ENCODE results near the gene TRPV2.

TRPV2 gene

DNA sequence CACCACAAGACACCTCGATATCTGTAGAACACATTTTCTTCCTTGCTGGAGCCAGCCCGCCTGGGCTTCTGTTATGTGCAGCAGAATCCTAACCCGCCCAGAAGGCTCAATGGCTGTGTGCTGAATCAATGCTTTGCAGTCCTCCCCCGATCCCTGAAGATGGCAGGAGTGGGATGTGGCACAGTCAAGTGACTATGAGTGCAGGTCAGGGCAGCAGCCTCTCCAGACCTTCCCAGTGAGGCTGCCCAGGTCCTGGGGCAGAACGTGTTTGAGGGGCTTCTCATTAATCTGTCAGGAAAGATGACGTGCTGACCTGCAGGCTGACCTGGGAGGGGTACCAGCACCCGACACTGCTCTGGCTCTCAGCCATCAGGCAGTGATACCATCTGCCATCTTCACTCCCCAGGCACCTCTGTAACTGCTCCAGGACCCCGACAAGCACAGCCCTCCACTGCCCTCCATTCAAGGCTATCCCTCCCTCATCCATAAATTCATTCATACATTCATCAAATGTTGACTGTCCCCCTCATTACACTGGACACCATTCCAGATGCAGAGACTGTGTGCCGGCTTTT is 41.5 kb downstream of the TRPV2 start:
- TF ChIP-seq FOXK2 (IDR thresholded peaks at IDR 0.05) (no peak), NFRKB (IDR thresholded peaks at IDR 0.05) (no peak), ELF4 (IDR thresholded peaks at IDR 0.05) (no peak), LEF1 (IDR thresholded peaks at IDR 0.05; ENCODE audit: borderline replicate concordance) (no peak), L3MBTL2 (conservative IDR thresholded peaks at IDR 0.05) (no peak), FOXM1 (IDR thresholded peaks at IDR 0.05; ENCODE audit: borderline replicate concordance) (no peak), SUZ12 (IDR thresholded peaks at IDR 0.05) (no peak), HDGF (IDR thresholded peaks at IDR 0.05; ENCODE audit: borderline replicate concordance) (no peak), CTBP1 (IDR thresholded peaks at IDR 0.05; ENCODE audit: borderline replicate concordance) (no peak), BHLHE40 (IDR thresholded peaks at IDR 0.05; ENCODE audit: borderline replicate concordance) (no peak), ZNF384 (IDR thresholded peaks at IDR 0.05) (no peak), FOXA1 (IDR thresholded peaks at IDR 0.05) (no peak), TARDBP (IDR thresholded peaks at IDR 0.05) (no peak), SP1 (IDR thresholded peaks at IDR 0.05) (no peak), ARNT (IDR thresholded peaks at IDR 0.05) (no peak)
- TF ChIP-seq, protein P1, sequence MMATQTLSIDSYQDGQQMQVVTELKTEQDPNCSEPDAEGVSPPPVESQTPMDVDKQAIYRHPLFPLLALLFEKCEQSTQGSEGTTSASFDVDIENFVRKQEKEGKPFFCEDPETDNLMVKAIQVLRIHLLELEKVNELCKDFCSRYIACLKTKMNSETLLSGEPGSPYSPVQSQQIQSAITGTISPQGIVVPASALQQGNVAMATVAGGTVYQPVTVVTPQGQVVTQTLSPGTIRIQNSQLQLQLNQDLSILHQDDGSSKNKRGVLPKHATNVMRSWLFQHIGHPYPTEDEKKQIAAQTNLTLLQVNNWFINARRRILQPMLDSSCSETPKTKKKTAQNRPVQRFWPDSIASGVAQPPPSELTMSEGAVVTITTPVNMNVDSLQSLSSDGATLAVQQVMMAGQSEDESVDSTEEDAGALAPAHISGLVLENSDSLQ (IDR thresholded peaks at IDR 0.05) = no peak
- DNase-seq (ENCODE audit: extremely low spot score) = no peak
- POLR2A ChIA-PET = interaction anchor here (10.5 kb wide), 1 partner anchor 16 kb away, joined by 107 read pairs; no protein-coding TSS in a partner anchor
- CTCF ChIA-PET = no interaction called here

DNA sequence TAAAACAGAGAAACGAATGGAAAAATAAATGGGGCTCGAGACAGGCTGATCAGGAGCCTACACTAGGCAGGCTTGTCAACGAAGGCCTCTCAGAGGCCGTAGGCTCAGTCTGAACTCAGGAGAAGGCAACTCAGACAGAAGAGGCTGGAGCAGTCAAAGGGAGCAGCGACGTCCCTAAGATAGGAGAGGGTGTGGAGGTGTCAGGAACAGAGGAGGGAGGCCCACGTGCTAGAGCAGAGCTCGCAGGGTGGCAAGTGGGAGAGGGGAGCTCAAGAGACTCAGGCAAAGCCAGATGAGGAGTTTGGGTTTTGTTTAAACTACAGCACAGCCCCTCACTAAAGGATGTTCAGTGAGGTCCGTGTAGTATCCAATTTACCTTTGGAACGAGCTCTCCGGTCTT is 43.9 kb downstream of the TRPV2 start:
- ChIA-PET POLR2A (no interaction called here), CTCF (interaction anchor here (1.0 to 1.2 kb wide), 2 partner anchors 17 to 62 kb away, joined by 3 read pairs; no protein-coding TSS in a partner anchor)
- TF ChIP-seq FOXK2 (IDR thresholded peaks at IDR 0.05) (no peak), TARDBP (IDR thresholded peaks at IDR 0.05) (no peak), L3MBTL2 (conservative IDR thresholded peaks at IDR 0.05) (no peak), BHLHE40 (IDR thresholded peaks at IDR 0.05; ENCODE audit: borderline replicate concordance) (no peak), NFRKB (IDR thresholded peaks at IDR 0.05) (no peak), ZNF384 (IDR thresholded peaks at IDR 0.05) (no peak), FOXA1 (IDR thresholded peaks at IDR 0.05) (no peak), ARNT (IDR thresholded peaks at IDR 0.05) (no peak), CTBP1 (IDR thresholded peaks at IDR 0.05; ENCODE audit: borderline replicate concordance) (no peak), LEF1 (IDR thresholded peaks at IDR 0.05; ENCODE audit: borderline replicate concordance) (no peak), SP1 (IDR thresholded peaks at IDR 0.05) (no peak), ELF4 (IDR thresholded peaks at IDR 0.05) (no peak), SUZ12 (IDR thresholded peaks at IDR 0.05) (no peak), FOXM1 (IDR thresholded peaks at IDR 0.05; ENCODE audit: borderline replicate concordance) (no peak), HDGF (IDR thresholded peaks at IDR 0.05; ENCODE audit: borderline replicate concordance) (no peak)
- TF ChIP-seq, protein P1 (IDR thresholded peaks at IDR 0.05) = no peak
- no peak for DNase-seq (ENCODE audit: extremely low spot score)

DNA sequence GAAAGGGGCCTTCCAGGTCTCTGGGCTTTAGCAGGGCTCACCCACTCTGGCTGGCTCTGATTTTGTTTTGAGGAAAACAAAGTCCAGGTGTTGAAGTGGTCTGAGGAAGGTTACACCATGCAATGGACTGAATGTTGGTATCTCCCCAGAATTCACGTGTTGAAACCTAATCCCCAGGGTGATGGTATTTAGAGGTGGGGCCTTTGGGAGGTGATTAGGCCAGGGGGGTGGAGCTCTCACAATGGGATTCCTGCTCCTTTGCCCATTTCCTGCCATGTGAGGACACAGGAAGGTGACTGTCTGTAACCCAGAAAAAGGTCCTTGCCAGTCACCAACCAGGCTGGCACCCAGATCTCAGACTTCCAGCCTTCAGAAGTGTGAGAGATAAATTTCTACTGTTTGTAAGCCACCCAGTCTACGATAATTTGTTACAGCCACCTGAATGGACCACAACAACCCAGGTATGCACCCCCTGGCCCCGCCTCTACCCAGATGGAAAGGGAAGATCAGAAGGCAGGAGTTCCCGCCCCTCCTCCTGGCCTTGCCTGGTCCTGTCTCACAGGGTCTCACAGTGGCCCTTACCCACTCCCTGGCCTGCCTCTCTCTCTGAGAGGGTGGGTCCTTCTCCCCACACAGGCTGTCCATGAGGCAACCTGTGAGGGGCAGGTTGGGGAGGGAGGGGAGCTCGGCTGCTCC is 44.6 kb downstream of the TRPV2 start:
- POLR2A ChIA-PET = interaction anchor here (2.3 kb wide), 1 partner anchor 21 kb away, joined by 10 read pairs; no protein-coding TSS in a partner anchor
- no peak for DNase-seq (ENCODE audit: extremely low spot score)
- CTCF ChIA-PET = interaction anchor here (1.0 to 1.2 kb wide), 2 partner anchors 16 to 62 kb away, joined by 3 read pairs; no protein-coding TSS in a partner anchor
- no peak for TF ChIP-seq TARDBP (IDR thresholded peaks at IDR 0.05)
- TF ChIP-seq HDGF (IDR thresholded peaks at IDR 0.05; ENCODE audit: borderline replicate concordance) = no peak
- no peak for TF ChIP-seq FOXK2 (IDR thresholded peaks at IDR 0.05)
- no peak for TF ChIP-seq ZNF384 (IDR thresholded peaks at IDR 0.05)
- TF ChIP-seq L3MBTL2 (conservative IDR thresholded peaks at IDR 0.05) = no peak
- no peak for TF ChIP-seq SUZ12 (IDR thresholded peaks at IDR 0.05)
- TF ChIP-seq, protein P1 (IDR thresholded peaks at IDR 0.05) = no peak
- TF ChIP-seq NFRKB (IDR thresholded peaks at IDR 0.05) = no peak
- TF ChIP-seq FOXA1 (IDR thresholded peaks at IDR 0.05) = no peak
- TF ChIP-seq LEF1 (IDR thresholded peaks at IDR 0.05; ENCODE audit: borderline replicate concordance) = no peak
- no peak for TF ChIP-seq SP1 (IDR thresholded peaks at IDR 0.05)
- TF ChIP-seq ARNT (IDR thresholded peaks at IDR 0.05) = no peak
- TF ChIP-seq FOXM1 (IDR thresholded peaks at IDR 0.05; ENCODE audit: borderline replicate concordance) = no peak
- TF ChIP-seq BHLHE40 (IDR thresholded peaks at IDR 0.05; ENCODE audit: borderline replicate concordance) = no peak
- no peak for TF ChIP-seq ELF4 (IDR thresholded peaks at IDR 0.05)
- TF ChIP-seq CTBP1 (IDR thresholded peaks at IDR 0.05; ENCODE audit: borderline replicate concordance) = no peak

DNA sequence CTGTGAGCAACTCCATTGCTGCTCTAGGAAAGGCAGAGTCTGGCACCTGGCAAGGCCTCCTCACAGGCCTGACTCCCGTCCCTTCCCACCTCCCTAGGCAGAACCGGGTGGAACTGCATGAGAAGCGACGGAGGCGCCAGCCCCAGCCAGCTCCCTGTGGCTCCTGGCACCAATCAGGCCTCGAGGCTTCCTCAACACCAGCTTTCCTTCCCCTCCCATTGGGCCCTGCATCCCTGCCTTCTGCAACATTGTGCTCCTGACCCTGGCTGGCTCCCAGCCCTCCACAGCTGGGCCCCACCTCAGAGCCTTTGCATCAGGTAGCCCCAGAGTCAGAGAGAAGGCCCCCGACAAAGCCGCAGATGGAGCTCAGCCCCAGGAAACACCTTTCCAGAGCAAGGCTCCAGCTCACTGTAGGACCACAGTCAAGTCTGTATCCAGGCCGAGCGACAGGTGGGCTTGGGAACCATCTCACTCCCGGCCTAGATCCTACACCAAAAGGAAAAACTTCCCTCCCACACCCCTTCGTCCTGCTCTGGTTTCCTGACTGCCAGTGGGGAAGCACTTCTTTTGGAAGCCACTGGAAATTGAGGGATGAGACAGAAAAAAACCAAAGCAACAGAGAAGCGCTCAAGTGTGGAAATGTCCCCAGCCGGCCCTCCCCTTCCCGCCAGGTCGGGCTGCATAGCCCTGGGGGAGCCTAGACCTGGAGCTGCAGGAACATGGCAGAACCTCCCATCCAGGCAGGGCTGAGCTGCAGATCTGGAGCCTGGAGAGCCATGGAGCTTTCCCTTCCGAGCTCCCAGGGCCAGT is 45.6 kb downstream of the TRPV2 start:
- CTCF ChIA-PET = interaction anchor here (1.5 kb wide), 1 partner anchor 8 kb away, joined by 6 read pairs; no protein-coding TSS in a partner anchor
- POLR2A ChIA-PET = interaction anchor here (1.7 to 2.3 kb wide), 2 partner anchors 8 to 22 kb away, joined by 5 to 10 read pairs; no protein-coding TSS in a partner anchor
- TF ChIP-seq FOXM1 (IDR thresholded peaks at IDR 0.05; ENCODE audit: borderline replicate concordance) (no peak), FOXK2 (IDR thresholded peaks at IDR 0.05) (no peak), LEF1 (IDR thresholded peaks at IDR 0.05; ENCODE audit: borderline replicate concordance) (no peak)
- no peak for DNase-seq (ENCODE audit: extremely low spot score)

DNA sequence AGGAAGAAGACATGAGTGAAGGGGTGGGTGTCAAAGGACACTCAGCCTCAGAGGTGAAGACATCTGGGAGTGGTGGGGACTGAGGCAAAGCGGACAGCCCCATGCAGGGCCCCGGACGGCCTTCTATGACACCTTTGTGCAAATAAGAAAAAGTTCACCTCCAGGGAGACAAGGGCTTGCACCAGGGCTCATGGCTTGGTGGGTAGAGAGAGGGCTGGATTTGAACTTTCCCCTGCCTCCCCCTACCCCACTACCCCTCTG is 46.2 kb downstream of the TRPV2 start:
- ChIA-PET CTCF (interaction anchor here (1.5 kb wide), 1 partner anchor 8 kb away, joined by 6 read pairs; no protein-coding TSS in a partner anchor), POLR2A (interaction anchor here (1.7 to 2.3 kb wide), 2 partner anchors 9 to 23 kb away, joined by 5 to 10 read pairs; no protein-coding TSS in a partner anchor)
- no peak for TF ChIP-seq FOXM1 (IDR thresholded peaks at IDR 0.05; ENCODE audit: borderline replicate concordance)
- no peak for DNase-seq (ENCODE audit: extremely low spot score)

All from HEK293T (cell line).